ENCODE data around the gene NLGN1. TPM values are rescaled to one million over a fixed set of nuclear protein-coding genes. Genes with fewer than 3 reads are reported as not detected.
"Not testable (repeated sequence)": the region's sequence is repeated elsewhere in the genome, so short reads cannot be mapped to it uniquely, and the experiment has no call there.

Gene NLGN1
- polyA plus RNA-seq (2011; rRNA removed) (not detected in 2 replicates), polyA plus RNA-seq (2017; fragmentation: RNase III; extraction: RNeasy Plus Mini Kit Qiagen cat#74134 plus additional on column Dnase treatment) (not detected in 3 replicates), polyA minus RNA-seq (2011; rRNA and poly(A)+ RNA removed) (0.33 TPM in 1 of 2 replicates, not detected in the other)
- not detected in 2 replicates for polyA plus RNA-seq (2012; cell fraction: cytosol; rRNA removed)
- not detected in 2 replicates for polyA plus RNA-seq (2012; cell fraction: nucleus; rRNA removed)

GRCh38 chr3:173397161-173398110 is at the start of gene NLGN1:
Gene NLGN1 (plus strand): TSS chr3:173397744.
- FAIRE-seq (no peak), ATAC-seq (peak; percentile 65 to 78; a peak in 5 of 6 replicates), DNase-seq (ENCODE audit: low read depth in 1 of 2, low spot score in 1 of 2) (no peak)
- POLR2A ChIA-PET: no interaction called here
- Histone ChIP-seq H3K4me3 (peak within 1 kb of the TSS; percentile 48), H3K27ac (no peak within 1 kb of the TSS), H3K4me1 (peaks cover 15% of the 10 kb centered on the region; the same call in 1 of the 3 replicates), H3K4me2 (peak within 1 kb of the TSS; percentile 90), H3K9me3 (no peaks in the 10 kb centered on the region)
- TF ChIP-seq CHD4 (IDR thresholded peaks at IDR 0.05; ENCODE audit: borderline replicate concordance): no peak
- TF ChIP-seq USF2 (IDR thresholded peaks at IDR 0.05): no peak
- TF ChIP-seq HOXB5 (CRISPR knock-in tag; IDR thresholded peaks at IDR 0.05): no peak
- 0 out of 2 replicates have a peak, but pooled peaks have one; percentile 13 for TF ChIP-seq RNF2 (IDR thresholded peaks at IDR 0.05; ENCODE audit: borderline replicate concordance, low read depth)
- TF ChIP-seq KDM1A (IDR thresholded peaks at IDR 0.05; ENCODE audit: low read depth): no peak
- TF ChIP-seq EHMT2 (IDR thresholded peaks at IDR 0.05; ENCODE audit: low read depth): no peak
- WGBS (ENCODE audit: missing lambda C conversion rate): 1% methylated on average over 21 of the region's 70 CpGs
- CTCF ChIA-PET: no interaction called here

- no peak overlapping the region for H3K4me3 ChIP-seq
- no peaks in the 10 kb centered on the region for H3K9me3 ChIP-seq
- CTCF ChIA-PET: no interaction called here
- FAIRE-seq: no peak
- ATAC-seq: no peak
- H3K4me1 ChIP-seq: no peaks in the 10 kb centered on the region
- H3K4me2 ChIP-seq: no peak overlapping the region
- POLR2A ChIA-PET: no interaction called here
- no peak for DNase-seq (ENCODE audit: low read depth in 1 of 2, low spot score in 1 of 2)
- H3K27ac ChIP-seq: no peak overlapping the region
- no peak for TF ChIP-seq HOXB5 (CRISPR knock-in tag; IDR thresholded peaks at IDR 0.05)
Measured at GRCh38 chr3:173351886-173352285, 45.7 kb upstream of the NLGN1 start.

- H3K27ac ChIP-seq; FAIRE-seq; DNase-seq (ENCODE audit: low read depth in 1 of 2, low spot score in 1 of 2); H3K4me3 ChIP-seq; ATAC-seq; POLR2A ChIA-PET; H3K4me1 ChIP-seq; H3K4me2 ChIP-seq; CTCF ChIA-PET; H3K9me3 ChIP-seq: not testable (repeated sequence)
- WGBS (ENCODE audit: missing lambda C conversion rate): 6% methylated on average over 2 of the region's 2 CpGs
Measured at GRCh38 chr3:173353137-173353536, 44.4 kb upstream of the NLGN1 start.

- H3K4me3 ChIP-seq: no peak overlapping the region
- H3K9me3 ChIP-seq: no peaks in the 10 kb centered on the region
- no peak overlapping the region for H3K27ac ChIP-seq
- H3K4me2 ChIP-seq: no peak overlapping the region
- WGBS (ENCODE audit: missing lambda C conversion rate): 42% methylated on average over 5 of the region's 5 CpGs
- FAIRE-seq (no peak), ATAC-seq (no peak), DNase-seq (ENCODE audit: low read depth in 1 of 2, low spot score in 1 of 2) (no peak)
- TF ChIP-seq ATOH8 (CRISPR knock-in tag; IDR thresholded peaks at IDR 0.05; ENCODE audit: low read depth): no peak
- no peak for TF ChIP-seq BHLHE40 (IDR thresholded peaks at IDR 0.05; ENCODE audit: low read depth, low read length)
- TF ChIP-seq MYC (IDR thresholded peaks at IDR 0.05; ENCODE audit: borderline replicate concordance, low read length): no peak
- no peak for TF ChIP-seq GATA3 (IDR thresholded peaks at IDR 0.05; ENCODE audit: borderline replicate concordance)
- TF ChIP-seq HOXA7 (CRISPR knock-in tag; IDR thresholded peaks at IDR 0.05): no peak
- TF ChIP-seq JUNB (IDR thresholded peaks at IDR 0.05): no peak
- POLR2A ChIA-PET: no interaction called here
- CTCF ChIA-PET: no interaction called here
- no peaks in the 10 kb centered on the region for H3K4me1 ChIP-seq
Measured at GRCh38 chr3:173354124-173354523, 43.4 kb upstream of the NLGN1 start.
